MG63 (cell line): ENCODE data around the gene CMC2. TPM values are rescaled to one million over a fixed set of nuclear protein-coding genes. Genes with fewer than 3 reads are reported as not detected.

ENCODE experiments used
- DNase-seq: peaks from one replicate; pipeline ENCODE4 v3.0.0-alpha.2; 2020
- H3K27me3 ChIP-seq: fragments of 250-450 bp; sonication (Bioruptor Pico); 2 replicates; pipeline ENCODE4 v1.5.1; 2020; ENCODE audit warnings: mild to moderate bottlenecking, moderate library complexity
- H3K36me3 ChIP-seq: fragments of 250-450 bp; sonication (Bioruptor Pico); 2 replicates; pipeline ENCODE4 v1.5.1; 2020; ENCODE audit warnings: mild to moderate bottlenecking, moderate library complexity
- H3K4me3 ChIP-seq: fragments of 250-450 bp; sonication (Bioruptor Pico); 2 replicates; pipeline ENCODE4 v1.5.1; 2020; ENCODE audit warnings: mild to moderate bottlenecking, moderate library complexity
- H3K9me3 ChIP-seq: fragments of 250-450 bp; sonication (Bioruptor Pico); 2 replicates; pipeline ENCODE4 v1.5.1; 2020; ENCODE audit warnings: mild to moderate bottlenecking, moderate library complexity
- total RNA-seq: library from RNA; depleted of rRNA; stranded (reverse); fragments of >200 nt; shearing (Covaris generic); gene quantifications from 2 replicates; pipeline ENCODE4 v1.2.3, GENCODE V29; 2014; ENCODE audit warnings: low replicate concordance

CMC2 gene
- total RNA-seq, 1 experiment from 2014 or later, result 69.6 TPM

- no peaks in the 10 kb centered on the region; the same call in 1 of the 2 replicates for H3K36me3 ChIP-seq
- H3K27me3 ChIP-seq, result no peaks in the 10 kb centered on the region
- no peak for DNase-seq
- peak overlapping the region; percentile 81 for H3K4me3 ChIP-seq
- H3K9me3 ChIP-seq, result no peaks in the 10 kb centered on the region
These were observed 999 bp downstream of the CMC2 start for GRCh38 chr16:81005610-81006161.

- Histone ChIP-seq H3K36me3 (no peaks in the 10 kb centered on the region; the same call in 1 of the 2 replicates), H3K9me3 (no peaks in the 10 kb centered on the region), H3K27me3 (no peaks in the 10 kb centered on the region), H3K4me3 (peak overlapping the region; percentile 81)
- DNase-seq, result peak; percentile 49
These were observed 1.9 kb downstream of the CMC2 start for GRCh38 chr16:81004646-81005353.

GRCh38 chr16:81003610-81004460 lies 2.9 kb downstream of the CMC2 start:
- DNase-seq, result no peak
- peak overlapping the region; percentile 81 for H3K4me3 ChIP-seq
- no peaks in the 10 kb centered on the region for H3K27me3 ChIP-seq

GRCh38 chr16:81003064-81003463 lies 3.6 kb downstream of the CMC2 start:
- Histone ChIP-seq H3K9me3 (no peaks in the 10 kb centered on the region), H3K4me3 (no peak overlapping the region), H3K27me3 (no peaks in the 10 kb centered on the region), H3K36me3 (no peaks in the 10 kb centered on the region)
- DNase-seq, result no peak

More at GRCh38 chr16:81003610-81004460, 2.9 kb downstream of the CMC2 start:
- no peaks in the 10 kb centered on the region for H3K36me3 ChIP-seq
- H3K9me3 ChIP-seq, result no peaks in the 10 kb centered on the region

GRCh38 chr16:81001330-81001729 lies 5.4 kb downstream of the CMC2 start:
- no peaks in the 10 kb centered on the region for H3K27me3 ChIP-seq
- H3K4me3 ChIP-seq, result no peak overlapping the region
- H3K9me3 ChIP-seq, result no peaks in the 10 kb centered on the region
- no peaks in the 10 kb centered on the region for H3K36me3 ChIP-seq
- DNase-seq, result no peak

- no peaks in the 10 kb centered on the region for H3K27me3 ChIP-seq
- DNase-seq, result no peak
- H3K36me3 ChIP-seq, result no peaks in the 10 kb centered on the region
- H3K4me3 ChIP-seq, result no peak overlapping the region
- no peaks in the 10 kb centered on the region for H3K9me3 ChIP-seq
These were observed 5.8 kb downstream of the CMC2 start for GRCh38 chr16:81000873-81001272.

GRCh38 chr16:80997964-80998620 lies 8.6 kb downstream of the CMC2 start:
- Histone ChIP-seq H3K36me3 (no peaks in the 10 kb centered on the region; the same call in 1 of the 2 replicates), H3K4me3 (no peak overlapping the region), H3K27me3 (no peaks in the 10 kb centered on the region), H3K9me3 (no peaks in the 10 kb centered on the region)
- no peak for DNase-seq

GRCh38 chr16:80997139-80997798 lies 9.4 kb downstream of the CMC2 start:
- no peaks in the 10 kb centered on the region for H3K9me3 ChIP-seq
- DNase-seq, result no peak
- no peaks in the 10 kb centered on the region for H3K27me3 ChIP-seq
- H3K4me3 ChIP-seq, result no peak overlapping the region
- H3K36me3 ChIP-seq, result no peaks in the 10 kb centered on the region; the same call in 1 of the 2 replicates

- H3K27me3 ChIP-seq, result no peaks in the 10 kb centered on the region
- H3K9me3 ChIP-seq, result no peaks in the 10 kb centered on the region
- DNase-seq, result no peak
- no peak overlapping the region for H3K4me3 ChIP-seq
- no peaks in the 10 kb centered on the region; the same call in 1 of the 2 replicates for H3K36me3 ChIP-seq
These were observed 10.0 kb downstream of the CMC2 start for GRCh38 chr16:80996688-80997138.

GRCh38 chr16:80994451-80994850 lies 12.2 kb downstream of the CMC2 start:
- H3K27me3 ChIP-seq, result no peaks in the 10 kb centered on the region
- H3K36me3 ChIP-seq, result no peaks in the 10 kb centered on the region; the same call in 1 of the 2 replicates
- H3K4me3 ChIP-seq, result no peak overlapping the region
- no peak for DNase-seq
- H3K9me3 ChIP-seq, result no peaks in the 10 kb centered on the region

GRCh38 chr16:80993834-80994233 lies 12.9 kb downstream of the CMC2 start:
- H3K9me3 ChIP-seq, result no peaks in the 10 kb centered on the region
- no peak for DNase-seq
- no peaks in the 10 kb centered on the region for H3K27me3 ChIP-seq
- no peak overlapping the region for H3K4me3 ChIP-seq
- H3K36me3 ChIP-seq, result no peaks in the 10 kb centered on the region; the same call in 1 of the 2 replicates

GRCh38 chr16:80993307-80993706 lies 13.4 kb downstream of the CMC2 start:
- Histone ChIP-seq H3K9me3 (no peaks in the 10 kb centered on the region), H3K36me3 (no peaks in the 10 kb centered on the region; the same call in 1 of the 2 replicates), H3K4me3 (no peak overlapping the region), H3K27me3 (no peaks in the 10 kb centered on the region)
- DNase-seq, result no peak

- Histone ChIP-seq H3K27me3 (no peaks in the 10 kb centered on the region), H3K4me3 (no peak overlapping the region)
- DNase-seq, result no peak
These were observed 13.9 kb downstream of the CMC2 start for GRCh38 chr16:80992676-80993293.

GRCh38 chr16:80991792-80992430 lies 14.8 kb downstream of the CMC2 start:
- no peaks in the 10 kb centered on the region for H3K9me3 ChIP-seq
- no peak overlapping the region for H3K4me3 ChIP-seq
- no peaks in the 10 kb centered on the region; the same call in 1 of the 2 replicates for H3K36me3 ChIP-seq
- DNase-seq, result no peak
- H3K27me3 ChIP-seq, result no peaks in the 10 kb centered on the region

More at GRCh38 chr16:80992676-80993293, 13.9 kb downstream of the CMC2 start:
- H3K36me3 ChIP-seq, result no peaks in the 10 kb centered on the region; the same call in 1 of the 2 replicates
- H3K9me3 ChIP-seq, result no peaks in the 10 kb centered on the region

- DNase-seq, result no peak
- H3K36me3 ChIP-seq, result no peaks in the 10 kb centered on the region; the same call in 1 of the 2 replicates
- H3K9me3 ChIP-seq, result no peaks in the 10 kb centered on the region
- H3K27me3 ChIP-seq, result no peaks in the 10 kb centered on the region
- H3K4me3 ChIP-seq, result no peak overlapping the region
These were observed 15.7 kb downstream of the CMC2 start for GRCh38 chr16:80990978-80991377.
